Vagina (tissue), 2 donors: ENCODE data around the gene DST.

Experiments
- CTCF ChIP-seq, 3 experiments: fragments of 450-650 bp in 2 of 3; fragments of 200-600 bp in 1 of 3; sonication (generic) in 1 of 3; IDR thresholded peaks; one replicate each; pipeline ENCODE4 v1.5.1; 2017 to 2019; ENCODE audit warnings: antibody characterized with exemption in 3 of 3, mild to moderate bottlenecking in 2 of 3, moderate library complexity in 2 of 3
- POLR2A ChIP-seq, 2 donors: fragments of 450-650 bp; IDR thresholded peaks; one replicate each; pipeline ENCODE4 v1.6.1; 2017; ENCODE audit warnings: antibody characterized with exemption in 2 of 2, mild to moderate bottlenecking in 2 of 2, moderate library complexity in 2 of 2
- POLR2AphosphoS5 ChIP-seq, 2 donors: sonication (generic); formaldehyde crosslinking; IDR thresholded peaks; one replicate each; pipeline ENCODE4 v1.9.0; 2017; ENCODE audit warnings: antibody characterized with exemption in 2 of 2, mild to moderate bottlenecking in 2 of 2, low read depth in 1 of 2; ENCODE audit not compliant: insufficient read depth in 1 of 2

DNA sequence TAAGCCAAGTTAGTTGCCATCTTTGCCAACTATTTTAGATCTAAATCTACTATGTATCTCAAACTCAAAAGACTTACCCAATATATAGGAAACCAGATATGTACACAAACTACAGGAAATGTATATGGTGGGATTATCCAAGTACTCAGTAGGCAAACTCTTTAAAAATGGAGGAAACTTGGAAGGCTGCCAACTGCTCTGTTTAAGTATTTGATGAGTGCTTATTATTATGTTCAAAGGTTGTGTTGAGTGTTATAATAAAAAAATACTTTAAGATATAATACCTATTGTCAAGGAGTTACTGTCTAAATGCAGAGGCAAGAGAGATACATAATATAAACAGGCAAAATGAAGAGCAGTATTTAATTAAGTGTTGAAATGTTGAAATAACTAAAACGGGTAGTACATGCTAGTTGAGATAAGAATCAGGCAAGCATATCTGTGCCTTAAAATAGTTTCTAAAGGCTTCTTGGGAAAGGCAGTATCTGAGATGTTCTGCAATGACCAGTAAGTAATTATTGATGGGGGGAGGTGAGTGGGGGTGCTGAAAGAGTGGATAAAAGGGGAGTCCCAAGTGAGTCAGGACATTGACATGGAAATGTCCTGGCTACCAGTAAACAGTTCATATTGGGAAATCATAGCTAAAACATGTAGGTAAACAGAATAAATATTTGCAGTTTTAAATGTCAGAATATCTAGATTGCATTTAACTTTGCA lies 6.5 kb upstream of the DST start:
- TF ChIP-seq POLR2A (IDR thresholded peaks at IDR 0.05) = no peak
- no peak for TF ChIP-seq CTCF (IDR thresholded peaks at IDR 0.05)
- no peak for TF ChIP-seq POLR2AphosphoS5 (IDR thresholded peaks at IDR 0.05; ENCODE audit: insufficient read depth in 1 of 2, low read depth in 1 of 2)
